MCF 10A (cell line): ENCODE measurements around the gene PC. TPM values are rescaled to one million over a fixed set of nuclear protein-coding genes. Genes with fewer than 3 reads are reported as not detected.

Experiments
- BruUV-seq: library from RNA; stranded (reverse); fragments of 400-500 nt; replicated peaks from 2 replicates; lab custom pipeline; 2021; lab: Mats Ljungman, UMichigan
- CTCF ChIA-PET: fragments of 300-600 bp; sonication (Branson Sonifier 250); formaldehyde crosslinking; extraction: SDS; loops from one replicate; lab custom pipeline; 2021; ENCODE audit warnings: antibody characterized with exemption, inconsistent platforms; lab: Yijun Ruan, JAX
- POLR2A ChIA-PET: fragments of 300-600, 350-650 bp; sonication (Branson Sonifier 250); formaldehyde crosslinking; extraction: SDS; loops from one replicate; lab custom pipeline; 2020; ENCODE audit warnings: antibody characterized with exemption, inconsistent platforms; lab: Yijun Ruan, JAX
- DNase-seq: peaks from one replicate; pipeline ENCODE4 v3.0.0-alpha.2; 2018; ENCODE audit not compliant: unreplicated experiment
- H3K27ac Mint-ChIP-seq: one replicate; pipeline ENCODE4 v1.8.0; 2022; ENCODE audit warnings: mild to moderate bottlenecking, low read depth, mixed read lengths; ENCODE audit not compliant: unreplicated experiment
- H3K27me3 Mint-ChIP-seq: one replicate; pipeline ENCODE4 v1.8.0; 2022; ENCODE audit warnings: mixed read lengths; ENCODE audit not compliant: insufficient read depth, unreplicated experiment
- H3K36me3 Mint-ChIP-seq: one replicate; pipeline ENCODE4 v1.8.0; 2022; ENCODE audit warnings: mild to moderate bottlenecking, moderate library complexity, mixed read lengths; ENCODE audit not compliant: insufficient read depth, unreplicated experiment
- H3K4me1 Mint-ChIP-seq: one replicate; pipeline ENCODE4 v1.8.0; 2022; ENCODE audit warnings: mixed read lengths; ENCODE audit not compliant: insufficient read depth, unreplicated experiment
- H3K4me3 Mint-ChIP-seq: one replicate; pipeline ENCODE4 v1.8.0; 2022; ENCODE audit warnings: mild to moderate bottlenecking, moderate library complexity, mixed read lengths; ENCODE audit not compliant: unreplicated experiment
- H3K9me3 Mint-ChIP-seq: one replicate; pipeline ENCODE4 v1.8.0; 2022; ENCODE audit warnings: mixed read lengths; ENCODE audit not compliant: unreplicated experiment
- CTCF ChIP-seq: fragments of 200-600 bp; IDR thresholded peaks from one replicate; pipeline ENCODE4 v1.8.0; 2022; ENCODE audit warnings: antibody characterized with exemption, mild to moderate bottlenecking; ENCODE audit not compliant: unreplicated experiment
- intact Hi-C: fragments of 100-400 bp; cut with micrococcal nuclease; formaldehyde crosslinking; loops from 2 replicates; pipeline ENCODE4 v1.14.1; 2022
- total RNA-seq: library from RNA; stranded (reverse); gene quantifications from 2 replicates; pipeline ENCODE4 v1.2.3, GENCODE V29; 2022

PC gene
- total RNA-seq, 1 experiment from 2014 or later, result 37.7 TPM

GRCh38 chr11:66883016-66883965, 74.9 kb downstream of the PC start:
- intact Hi-C loops, result no loop called here
- BruUV-seq, result no TSS peak

GRCh38 chr11:66882561-66883015, 75.6 kb downstream of the PC start:
- BruUV-seq, result no TSS peak
- intact Hi-C loops, result no loop called here
- H3K4me1 Mint-ChIP-seq, result peaks cover 54% of the 10 kb centered on the region
- CTCF ChIA-PET, result interaction anchor here (0.6 kb wide), 1 partner anchor 93 kb away, joined by 3 read pairs; no protein-coding TSS in a partner anchor
- no peak overlapping the region for H3K4me3 Mint-ChIP-seq
- no peak for TF ChIP-seq CTCF
- DNase-seq, result no peak
- no peaks in the 10 kb centered on the region for H3K9me3 Mint-ChIP-seq
- H3K27ac Mint-ChIP-seq, result no peak overlapping the region
- POLR2A ChIA-PET, result interaction anchor here (0.5 to 3.7 kb wide), 2 partner anchors 9 to 75 kb away, joined by 3 to 26 read pairs; partner anchors contain the start of gene PC
- H3K36me3 Mint-ChIP-seq, result peaks cover 6% of the 10 kb centered on the region
- no peaks in the 10 kb centered on the region for H3K27me3 Mint-ChIP-seq

More at GRCh38 chr11:66883016-66883965, 74.9 kb downstream of the PC start:
- no peak overlapping the region for H3K4me3 Mint-ChIP-seq
- no peaks in the 10 kb centered on the region for H3K9me3 Mint-ChIP-seq
- peaks cover 54% of the 10 kb centered on the region for H3K4me1 Mint-ChIP-seq
- H3K27me3 Mint-ChIP-seq, result no peaks in the 10 kb centered on the region
- DNase-seq, result peak; percentile 56
- ChIA-PET POLR2A (interaction anchor here (0.6 to 0.7 kb wide), 2 partner anchors 11 to 198 kb away, joined by 3 read pairs; no protein-coding TSS in a partner anchor), CTCF (interaction anchor here (0.6 to 0.7 kb wide), 2 partner anchors 12 to 92 kb away, joined by 3 to 4 read pairs; no protein-coding TSS in a partner anchor)
- peaks cover 6% of the 10 kb centered on the region for H3K36me3 Mint-ChIP-seq
- TF ChIP-seq CTCF, result peak; percentile 7
- no peak overlapping the region for H3K27ac Mint-ChIP-seq

- intact Hi-C loops, result no loop called here
- no peak for DNase-seq
- Mint-ChIP-seq H3K4me1 (peaks cover 54% of the 10 kb centered on the region), H3K27ac (no peak overlapping the region), H3K27me3 (no peaks in the 10 kb centered on the region), H3K9me3 (no peaks in the 10 kb centered on the region), H3K4me3 (no peak overlapping the region), H3K36me3 (peaks cover 6% of the 10 kb centered on the region)
- CTCF ChIA-PET, result interaction anchor here (0.5 to 2.0 kb wide), 6 partner anchors 9 to 173 kb away, joined by 3 to 8 read pairs (median 3); partner anchors contain the start of gene C11orf86
- POLR2A ChIA-PET, result interaction anchor here (0.5 to 3.7 kb wide), 4 partner anchors 8 to 76 kb away, joined by 3 to 26 read pairs (median 6); partner anchors contain the start of genes PC and RCE1
- TF ChIP-seq CTCF, result no peak
- BruUV-seq, result no TSS peak
Measured at GRCh38 chr11:66881927-66882452, 76.2 kb downstream of the PC start.
